GM21825 (cell line): Measurements from ENCODE around the gene SLC4A1.

Experiments used
- ATAC-seq: cut with Tn5 transposase; IDR thresholded peaks from one replicate; pipeline ENCODE4 v1.9.1; 2021; ENCODE audit warnings: mild to moderate bottlenecking, moderate library complexity; ENCODE audit not compliant: unreplicated experiment

Gene SLC4A1

GRCh38 chr17:44207319-44207718 lies 60.6 kb downstream of the SLC4A1 start:
- no peak for ATAC-seq

GRCh38 chr17:44206825-44207155 lies 61.1 kb downstream of the SLC4A1 start:
- no peak for ATAC-seq

- no peak for ATAC-seq
These were observed 61.7 kb downstream of the SLC4A1 start for GRCh38 chr17:44205962-44206824.

GRCh38 chr17:44204441-44204882 lies 63.5 kb downstream of the SLC4A1 start:
- no peak for ATAC-seq

GRCh38 chr17:44203731-44204440 lies 64.0 kb downstream of the SLC4A1 start:
- ATAC-seq, result no peak

GRCh38 chr17:44202756-44203155 lies 65.2 kb downstream of the SLC4A1 start:
- ATAC-seq, result no peak

- no peak for ATAC-seq
These were observed 67.3 kb downstream of the SLC4A1 start for GRCh38 chr17:44200478-44201155.

GRCh38 chr17:44199553-44200477 lies 68.1 kb downstream of the SLC4A1 start, which contains the start of gene ATXN7L3:
ATXN7L3 (minus strand) TSS chr17:44199884; CDS start chr17:44198070, 1,814 bp downstream.
- peak; percentile 57 for ATAC-seq

GRCh38 chr17:44198721-44199552 lies 69.0 kb downstream of the SLC4A1 start:
- peak; percentile 19 for ATAC-seq
